ENCODE data around the gene KATNAL2. TPM values are rescaled to one million over a fixed set of nuclear protein-coding genes. Genes with fewer than 3 reads are reported as not detected.

Gene KATNAL2
- total RNA-seq, 1 experiment from 2014 or later: 4.2 TPM

GRCh38 chr18:47108998-47109405 lies 191.6 kb downstream of the KATNAL2 start:
- no peak overlapping the region for H3K4me3 ChIP-seq
- no peaks in the 10 kb centered on the region for H3K27me3 ChIP-seq
- H3K36me3 ChIP-seq: peaks cover 11% of the 10 kb centered on the region
- H3K4me1 ChIP-seq: peaks cover 13% of the 10 kb centered on the region
- no peak overlapping the region for H3K27ac ChIP-seq
- H3K9me3 ChIP-seq (replicated peaks): no peaks in the 10 kb centered on the region
- DNase-seq: no peak

- Histone ChIP-seq H3K9me3 (replicated peaks) (no peaks in the 10 kb centered on the region), H3K27me3 (no peaks in the 10 kb centered on the region), H3K4me3 (no peak overlapping the region), H3K27ac (no peak overlapping the region), H3K36me3 (peaks cover 11% of the 10 kb centered on the region), H3K4me1 (peaks cover 18% of the 10 kb centered on the region)
- no peak for DNase-seq
Observed at GRCh38 chr18:47109720-47110119, 192.3 kb downstream of the KATNAL2 start.

DNA sequence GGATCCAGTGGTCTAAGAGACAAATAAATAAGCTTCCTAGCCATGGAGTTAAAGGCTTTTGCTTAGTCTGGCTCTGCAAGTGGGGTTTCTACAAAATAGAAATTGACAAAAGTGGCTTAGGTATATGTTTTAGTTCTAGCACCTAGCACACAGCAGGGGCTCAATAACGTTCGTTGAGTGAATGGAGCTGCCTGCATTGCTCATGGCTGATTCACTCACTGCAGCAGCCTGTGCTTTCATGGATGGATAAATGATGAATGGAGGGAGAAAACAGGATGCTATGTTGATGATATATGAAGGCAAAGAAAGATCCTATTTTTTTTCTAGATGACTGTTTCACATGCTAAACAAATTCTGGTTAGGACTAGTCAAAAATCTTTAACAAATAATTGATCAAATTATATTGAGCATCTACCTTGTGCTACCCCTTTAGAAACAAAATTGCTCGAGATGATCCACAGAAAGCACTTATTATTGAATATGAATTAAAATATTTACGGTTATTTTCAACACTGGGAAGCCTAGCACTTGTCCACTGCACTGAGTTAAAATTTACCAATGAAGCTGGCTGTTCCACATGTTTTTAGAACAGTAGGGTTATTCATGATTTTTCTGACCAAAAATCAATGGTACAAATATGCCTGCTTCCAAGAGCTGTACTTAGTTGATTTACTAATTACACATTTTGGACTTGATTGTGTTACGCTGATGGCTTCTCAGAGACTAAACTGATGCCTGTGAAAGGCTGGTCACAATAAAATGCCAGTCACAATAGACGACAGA lies 193.3 kb downstream of the KATNAL2 start:
- H3K27me3 ChIP-seq: no peaks in the 10 kb centered on the region
- no peaks in the 10 kb centered on the region for H3K9me3 ChIP-seq (replicated peaks)
- H3K27ac ChIP-seq: no peak overlapping the region
- H3K36me3 ChIP-seq: peaks cover 11% of the 10 kb centered on the region
- DNase-seq: no peak
- H3K4me3 ChIP-seq: no peak overlapping the region
- H3K4me1 ChIP-seq: peaks cover 25% of the 10 kb centered on the region

DNA sequence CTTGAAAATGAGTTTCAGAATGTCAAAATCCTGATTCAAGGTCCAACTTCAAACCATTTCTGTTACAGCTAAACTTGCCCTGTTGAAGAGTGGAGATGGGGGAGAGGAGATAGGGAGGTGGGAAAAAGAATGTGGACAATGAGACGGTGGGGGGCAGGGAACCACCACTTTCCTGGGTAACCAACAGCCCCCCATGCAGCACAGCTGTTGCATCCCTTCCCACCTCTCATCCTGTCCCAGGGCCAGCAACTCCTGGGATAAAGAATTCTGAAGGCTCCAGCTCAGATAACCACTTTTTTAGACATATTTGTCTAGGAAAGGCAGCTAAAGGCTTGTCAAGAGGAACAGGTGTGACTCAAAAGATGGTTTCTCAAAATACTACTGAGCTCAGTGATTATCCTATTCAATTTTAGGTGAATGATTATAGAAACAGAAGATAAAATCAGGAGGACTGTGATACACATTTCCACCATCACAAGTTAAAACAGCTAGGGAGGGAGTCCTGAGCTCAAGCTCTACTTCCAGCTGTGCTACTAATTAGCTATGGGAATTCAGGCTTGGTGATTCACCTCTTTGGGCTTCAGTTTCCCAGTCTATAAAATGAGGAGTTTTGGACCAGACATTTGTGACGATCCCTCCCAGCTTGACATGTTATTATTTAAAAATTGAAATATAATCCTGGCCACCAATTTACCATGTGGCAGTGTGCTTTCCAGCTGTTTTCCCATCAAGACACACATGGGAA lies 196.6 kb downstream of the KATNAL2 start:
- H3K4me3 ChIP-seq: no peak overlapping the region
- H3K4me1 ChIP-seq: peaks cover 25% of the 10 kb centered on the region
- H3K27ac ChIP-seq: peak overlapping the region; percentile 96
- peaks cover 7% of the 10 kb centered on the region for H3K36me3 ChIP-seq
- H3K9me3 ChIP-seq (replicated peaks): no peaks in the 10 kb centered on the region
- H3K27me3 ChIP-seq: no peaks in the 10 kb centered on the region
- peak; percentile 74 to 82 for DNase-seq

GRCh38 chr18:47115205-47115604 lies 197.8 kb downstream of the KATNAL2 start:
- Histone ChIP-seq H3K27ac (peak overlapping the region; percentile 96), H3K27me3 (no peaks in the 10 kb centered on the region), H3K9me3 (replicated peaks) (no peaks in the 10 kb centered on the region), H3K36me3 (peaks cover 7% of the 10 kb centered on the region), H3K4me1 (peaks cover 25% of the 10 kb centered on the region), H3K4me3 (no peak overlapping the region)
- DNase-seq: peak in 1 of 2 experiments; percentile 2

DNA sequence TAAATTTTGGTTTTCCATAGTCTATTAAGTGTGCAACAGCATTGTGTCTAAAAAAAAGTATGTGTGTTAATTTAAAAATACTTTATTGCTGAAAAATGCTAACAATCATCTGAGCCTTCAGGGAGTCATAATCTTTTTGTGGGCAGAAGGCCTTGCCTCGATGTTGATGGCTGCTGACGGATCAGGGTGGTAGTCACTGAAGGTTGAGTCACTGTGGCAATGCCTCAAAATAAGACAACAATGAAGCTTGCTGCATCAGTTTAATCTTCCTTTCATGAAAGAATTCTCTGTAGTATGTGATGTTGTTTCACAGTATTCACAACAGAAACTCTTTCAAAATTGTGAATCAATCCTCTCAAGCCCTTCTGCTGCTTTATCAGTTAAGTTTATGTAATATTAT lies 201.6 kb downstream of the KATNAL2 start:
- Histone ChIP-seq H3K27ac (no peak overlapping the region), H3K4me1 (peaks cover 12% of the 10 kb centered on the region), H3K9me3 (replicated peaks) (no peaks in the 10 kb centered on the region), H3K36me3 (peaks cover 4% of the 10 kb centered on the region; the same call in 1 of the 2 replicates), H3K4me3 (no peak overlapping the region), H3K27me3 (no peaks in the 10 kb centered on the region)
- DNase-seq: no peak

- H3K27me3 ChIP-seq: no peaks in the 10 kb centered on the region
- H3K4me3 ChIP-seq: no peak overlapping the region
- H3K4me1 ChIP-seq: no peaks in the 10 kb centered on the region; the same call in 1 of the 2 replicates
- H3K9me3 ChIP-seq (replicated peaks): no peaks in the 10 kb centered on the region
- H3K36me3 ChIP-seq: peaks cover 5% of the 10 kb centered on the region; the same call in 1 of the 2 replicates
- no peak for DNase-seq
- H3K27ac ChIP-seq: no peak overlapping the region
Observed at GRCh38 chr18:47120428-47120827, 203.0 kb downstream of the KATNAL2 start.

DNA sequence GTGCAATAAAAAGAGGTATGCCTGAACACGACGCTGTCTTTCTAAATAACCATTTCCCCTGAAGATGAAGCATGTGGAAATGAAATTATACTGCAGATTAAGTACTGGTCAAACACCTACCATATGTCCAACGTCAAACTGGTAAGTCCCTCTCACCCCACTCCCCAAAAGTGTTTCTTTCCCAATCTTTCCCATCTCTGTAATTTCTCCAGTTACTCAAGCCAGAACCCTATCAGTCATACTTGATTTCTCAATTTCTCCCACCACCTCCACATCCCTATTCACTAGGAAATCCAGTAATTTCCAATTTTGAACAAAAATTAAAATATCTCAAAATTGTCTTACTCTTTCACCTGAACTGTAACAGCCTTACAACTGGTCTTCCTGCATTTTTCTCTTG lies 203.7 kb downstream of the KATNAL2 start:
- H3K27me3 ChIP-seq: no peaks in the 10 kb centered on the region
- peaks cover 5% of the 10 kb centered on the region; the same call in 1 of the 2 replicates for H3K36me3 ChIP-seq
- H3K27ac ChIP-seq: no peak overlapping the region
- no peak overlapping the region for H3K4me3 ChIP-seq
- H3K9me3 ChIP-seq (replicated peaks): no peaks in the 10 kb centered on the region
- no peaks in the 10 kb centered on the region for H3K4me1 ChIP-seq
- no peak for DNase-seq

- no peak for DNase-seq
- Histone ChIP-seq H3K27ac (no peak overlapping the region), H3K4me3 (no peak overlapping the region), H3K4me1 (peaks cover 5% of the 10 kb centered on the region), H3K27me3 (no peaks in the 10 kb centered on the region), H3K36me3 (no peaks in the 10 kb centered on the region; the same call in 1 of the 2 replicates), H3K9me3 (replicated peaks) (no peaks in the 10 kb centered on the region)
Observed at GRCh38 chr18:47141289-47141688, 223.9 kb downstream of the KATNAL2 start.

DNA sequence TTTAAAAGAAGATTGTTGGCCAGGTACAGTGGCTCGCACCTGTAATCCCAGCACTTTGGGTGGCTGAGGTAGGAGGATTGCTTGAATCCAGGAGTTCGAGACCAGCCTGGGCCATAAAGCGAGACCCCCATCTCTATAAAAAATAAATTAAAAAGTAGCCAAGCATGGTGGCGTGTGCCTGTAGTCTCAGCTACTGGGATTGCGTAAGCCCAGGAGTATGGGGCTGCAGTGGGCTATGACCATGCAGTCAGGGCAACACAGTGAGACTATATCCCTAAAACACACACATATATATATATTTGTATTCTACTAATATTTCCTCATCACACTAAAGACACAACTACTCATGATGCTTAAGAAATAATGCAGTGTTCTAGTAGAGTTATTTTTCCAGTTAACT lies 225.8 kb downstream of the KATNAL2 start:
- H3K27ac ChIP-seq: no peak overlapping the region
- H3K9me3 ChIP-seq (replicated peaks): no peaks in the 10 kb centered on the region
- no peak for DNase-seq
- no peaks in the 10 kb centered on the region; the same call in 1 of the 2 replicates for H3K36me3 ChIP-seq
- no peaks in the 10 kb centered on the region for H3K27me3 ChIP-seq
- H3K4me1 ChIP-seq: peaks cover 5% of the 10 kb centered on the region
- H3K4me3 ChIP-seq: no peak overlapping the region

- no peaks in the 10 kb centered on the region; the same call in 1 of the 2 replicates for H3K36me3 ChIP-seq
- H3K4me1 ChIP-seq: peaks cover 5% of the 10 kb centered on the region
- H3K27me3 ChIP-seq: no peaks in the 10 kb centered on the region
- no peaks in the 10 kb centered on the region for H3K9me3 ChIP-seq (replicated peaks)
- no peak overlapping the region for H3K4me3 ChIP-seq
- H3K27ac ChIP-seq: peak overlapping the region; percentile 52
- no peak for DNase-seq
Observed at GRCh38 chr18:47143899-47144485, 226.6 kb downstream of the KATNAL2 start.

DNA sequence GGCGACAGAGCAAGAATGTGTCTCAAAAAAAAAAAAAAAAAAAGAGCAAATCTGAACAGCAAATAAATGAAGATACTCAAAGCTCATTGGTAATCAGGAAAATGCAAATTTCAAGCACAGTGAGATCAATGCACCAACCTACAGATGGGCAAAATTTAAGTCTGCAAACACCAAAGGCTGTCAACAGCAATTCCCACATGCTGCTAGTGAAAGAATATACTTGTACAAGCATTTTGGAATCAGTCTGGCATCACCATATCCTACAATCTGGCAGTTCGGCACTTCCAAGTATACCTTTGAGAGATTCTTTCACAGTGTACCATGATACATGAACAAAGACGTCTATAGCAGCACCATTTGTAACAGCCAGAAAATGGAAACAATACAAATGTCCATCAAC lies 228.8 kb downstream of the KATNAL2 start:
- H3K27ac ChIP-seq: no peak overlapping the region
- no peaks in the 10 kb centered on the region; the same call in 1 of the 2 replicates for H3K36me3 ChIP-seq
- H3K4me3 ChIP-seq: no peak overlapping the region
- peaks cover 5% of the 10 kb centered on the region for H3K4me1 ChIP-seq
- H3K27me3 ChIP-seq: no peaks in the 10 kb centered on the region
- no peak for DNase-seq
- H3K9me3 ChIP-seq (replicated peaks): no peaks in the 10 kb centered on the region

DNA sequence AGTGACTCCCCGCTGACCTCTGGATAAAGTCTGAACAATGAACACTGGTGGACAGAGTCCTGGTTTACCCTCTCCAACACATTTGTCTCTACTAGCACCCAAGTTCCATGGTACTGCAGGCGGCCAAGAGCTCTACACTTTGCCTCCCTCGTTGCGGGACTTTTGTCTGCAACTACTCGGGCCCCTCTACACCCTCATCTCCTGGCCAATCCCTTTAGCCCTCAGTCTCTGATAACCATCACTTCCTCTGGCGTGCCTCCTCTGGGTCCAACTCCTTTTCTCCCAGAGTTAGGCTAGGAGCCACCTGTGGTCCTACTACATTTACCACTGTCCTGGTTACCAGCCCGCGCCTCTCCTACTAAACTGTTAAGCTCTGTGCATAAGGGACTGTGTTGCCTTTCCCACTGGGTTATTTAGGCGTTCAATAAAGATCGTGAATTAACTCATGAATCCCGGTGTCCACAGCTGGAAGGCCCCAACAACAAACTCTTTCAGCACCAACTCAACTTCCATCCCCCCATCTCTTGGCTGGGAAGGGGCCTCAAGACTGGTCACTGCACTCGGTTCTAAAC lies 232.1 kb downstream of the KATNAL2 start:
- Histone ChIP-seq H3K27me3 (no peaks in the 10 kb centered on the region), H3K36me3 (no peaks in the 10 kb centered on the region), H3K4me1 (no peaks in the 10 kb centered on the region; the same call in 1 of the 2 replicates), H3K9me3 (replicated peaks) (no peaks in the 10 kb centered on the region), H3K27ac (peak overlapping the region; percentile 87), H3K4me3 (peak overlapping the region; percentile 69)
- peak; percentile 20 to 51 for DNase-seq

- Histone ChIP-seq H3K4me1 (no peaks in the 10 kb centered on the region; the same call in 1 of the 2 replicates), H3K4me3 (peak within 1 kb of the TSS; percentile 69), H3K27ac (peak within 1 kb of the TSS; percentile 87), H3K36me3 (no peaks in the 10 kb centered on the region), H3K27me3 (no peaks in the 10 kb centered on the region), H3K9me3 (replicated peaks) (no peaks in the 10 kb centered on the region)
- DNase-seq: peak; percentile 78 to 79
Observed at GRCh38 chr18:47150029-47150823, 232.8 kb downstream of the KATNAL2 start, which contains the start of gene HDHD2. Gene HDHD2 (minus strand): TSS chr18:47150500. CDS start chr18:47136439, 14,061 bp downstream.

All from SJCRH30 (cell line).